ENCODE measurements around the gene CFAP97D1.

Gene CFAP97D1

GRCh38 chr17:43830510-43831140, 50.4 kb downstream of the CFAP97D1 start:
- DNase-seq = no peak

- no peak for DNase-seq
Observed at GRCh38 chr17:43831633-43832032, 51.4 kb downstream of the CFAP97D1 start.

GRCh38 chr17:43832168-43832975, 52.1 kb downstream of the CFAP97D1 start:
- no peak for DNase-seq

GRCh38 chr17:43832976-43833829, 53.0 kb downstream of the CFAP97D1 start, which contains the start of gene MPP3:
TSS of gene MPP3 (minus strand) at chr17:43833146. CDS start at chr17:43831906, 1,240 bp downstream.
- peak; percentile 32 for DNase-seq

- no peak for DNase-seq
Observed at GRCh38 chr17:43834106-43834505, 53.9 kb downstream of the CFAP97D1 start.
